ENCODE measurements around the gene C1orf87.
A peak's percentile ranks its signal among the peaks of the same experiment; 100 is the strongest.

The C1orf87 gene

GRCh38 chr1:59967780-59968179, 105.8 kb downstream of the C1orf87 start:
- Histone ChIP-seq H2AFZ (ENCODE audit: low read length) (no peak overlapping the region), H3K79me2 (ENCODE audit: insufficient read depth, low read length) (no peaks in the 10 kb centered on the region), H3K4me1 (ENCODE audit: insufficient read depth, low read length, poor library complexity, severe bottlenecking) (peaks cover 31% of the 10 kb centered on the region), H3K36me3 (ENCODE audit: insufficient read depth, low read length) (no peaks in the 10 kb centered on the region), H3K4me3 (ENCODE audit: low read length, poor library complexity, severe bottlenecking) (no peak overlapping the region), H4K20me1 (ENCODE audit: insufficient read depth, low read length, poor library complexity, severe bottlenecking) (no peaks in the 10 kb centered on the region), H3K9me2 (replicated peaks; ENCODE audit: low read depth, low read length) (no peaks in the 10 kb centered on the region), H3F3A (ENCODE audit: low read depth) (peaks cover 10% of the 10 kb centered on the region), H3K4me2 (ENCODE audit: low read depth, low read length, poor library complexity, severe bottlenecking) (peak overlapping the region; percentile 51), H3K9me3 (ENCODE audit: insufficient read depth, low read depth, low read length) (no peaks in the 10 kb centered on the region), H3K9ac (ENCODE audit: low read depth, low read length, poor library complexity, severe bottlenecking) (no peak overlapping the region), H3K27me3 (ENCODE audit: insufficient read depth, low read length, poor library complexity, severe bottlenecking) (no peaks in the 10 kb centered on the region)
- TF ChIP-seq EZH2phosphoT487 (IDR thresholded peaks at IDR 0.05; ENCODE audit: borderline replicate concordance) (no peak), CTCF (conservative IDR thresholded peaks at IDR 0.05; ENCODE audit: low read length) (no peak)

- H3K79me2 ChIP-seq (ENCODE audit: insufficient read depth, low read length): no peaks in the 10 kb centered on the region
- peak overlapping the region; percentile 32 for H3K9ac ChIP-seq (ENCODE audit: low read depth, low read length, poor library complexity, severe bottlenecking)
- H3K4me1 ChIP-seq (ENCODE audit: insufficient read depth, low read length, poor library complexity, severe bottlenecking): peaks cover 31% of the 10 kb centered on the region
- no peaks in the 10 kb centered on the region for H3K27me3 ChIP-seq (ENCODE audit: insufficient read depth, low read length, poor library complexity, severe bottlenecking)
- peak overlapping the region; percentile 75 for H2AFZ ChIP-seq (ENCODE audit: low read length)
- H3F3A ChIP-seq (ENCODE audit: low read depth): peaks cover 10% of the 10 kb centered on the region
- TF ChIP-seq EZH2phosphoT487 (IDR thresholded peaks at IDR 0.05; ENCODE audit: borderline replicate concordance) (no peak), CTCF (conservative IDR thresholded peaks at IDR 0.05; ENCODE audit: low read length) (no peak)
- peak overlapping the region; percentile 18 for H3K4me3 ChIP-seq (ENCODE audit: low read length, poor library complexity, severe bottlenecking)
- H3K36me3 ChIP-seq (ENCODE audit: insufficient read depth, low read length): no peaks in the 10 kb centered on the region
- H3K9me3 ChIP-seq (ENCODE audit: insufficient read depth, low read depth, low read length): no peaks in the 10 kb centered on the region
- H3K9me2 ChIP-seq (replicated peaks; ENCODE audit: low read depth, low read length): no peaks in the 10 kb centered on the region
- no peaks in the 10 kb centered on the region for H4K20me1 ChIP-seq (ENCODE audit: insufficient read depth, low read length, poor library complexity, severe bottlenecking)
- H3K4me2 ChIP-seq (ENCODE audit: low read depth, low read length, poor library complexity, severe bottlenecking): peak overlapping the region; percentile 51
Measured at GRCh38 chr1:59967141-59967697, 106.4 kb downstream of the C1orf87 start.

GRCh38 chr1:59952065-59952464, 121.5 kb downstream of the C1orf87 start:
- H2AFZ ChIP-seq (ENCODE audit: low read length): no peak overlapping the region
- H3K27me3 ChIP-seq (ENCODE audit: insufficient read depth, low read length, poor library complexity, severe bottlenecking): no peaks in the 10 kb centered on the region
- H3K79me2 ChIP-seq (ENCODE audit: insufficient read depth, low read length): no peaks in the 10 kb centered on the region
- no peaks in the 10 kb centered on the region for H3K9me2 ChIP-seq (replicated peaks; ENCODE audit: low read depth, low read length)
- no peak overlapping the region for H3K4me3 ChIP-seq (ENCODE audit: low read length, poor library complexity, severe bottlenecking)
- H3K9me3 ChIP-seq (ENCODE audit: insufficient read depth, low read depth, low read length): no peaks in the 10 kb centered on the region
- no peaks in the 10 kb centered on the region for H3F3A ChIP-seq (ENCODE audit: low read depth)
- no peak overlapping the region for H3K4me2 ChIP-seq (ENCODE audit: low read depth, low read length, poor library complexity, severe bottlenecking)
- H4K20me1 ChIP-seq (ENCODE audit: insufficient read depth, low read length, poor library complexity, severe bottlenecking): no peaks in the 10 kb centered on the region
- H3K36me3 ChIP-seq (ENCODE audit: insufficient read depth, low read length): no peaks in the 10 kb centered on the region
- TF ChIP-seq EZH2phosphoT487 (IDR thresholded peaks at IDR 0.05; ENCODE audit: borderline replicate concordance): no peak
- no peak for TF ChIP-seq CTCF (conservative IDR thresholded peaks at IDR 0.05; ENCODE audit: low read length)
- peaks cover 2% of the 10 kb centered on the region for H3K4me1 ChIP-seq (ENCODE audit: insufficient read depth, low read length, poor library complexity, severe bottlenecking)
- H3K9ac ChIP-seq (ENCODE audit: low read depth, low read length, poor library complexity, severe bottlenecking): no peak overlapping the region
